Progenitor cell of endocrine pancreas (in vitro differentiated cells): ENCODE measurements around the gene FBLN1. TPM values are rescaled to one million over a fixed set of nuclear protein-coding genes. Genes with fewer than 3 reads are reported as not detected.
A peak's percentile ranks its signal among the peaks of the same experiment; 100 is the strongest.

ENCODE experiments used
- DNase-seq: peaks from one replicate; pipeline ENCODE4 v3.0.0; 2021; ENCODE audit warnings: low spot score; ENCODE audit not compliant: unreplicated experiment
- H3K27ac Mint-ChIP-seq: 2 replicates; pipeline ENCODE4 v1.8.0; 2021; ENCODE audit warnings: mild to moderate bottlenecking, moderate library complexity, mixed read lengths
- H3K27me3 Mint-ChIP-seq: 2 replicates; pipeline ENCODE4 v1.8.0; 2021; ENCODE audit warnings: mixed read lengths
- H3K36me3 Mint-ChIP-seq: 2 replicates; pipeline ENCODE4 v1.8.0; 2022; ENCODE audit warnings: mixed read lengths; ENCODE audit not compliant: insufficient read depth
- H3K4me1 Mint-ChIP-seq: 2 replicates; pipeline ENCODE4 v1.8.0; 2021; ENCODE audit warnings: low read depth, mixed read lengths
- H3K4me3 Mint-ChIP-seq: 2 replicates; pipeline ENCODE4 v1.8.0; 2021; ENCODE audit warnings: low read depth, mild to moderate bottlenecking, moderate library complexity, mixed read lengths
- H3K9me3 Mint-ChIP-seq: 2 replicates; pipeline ENCODE4 v1.8.0; 2021; ENCODE audit warnings: low read depth, mixed read lengths
- total RNA-seq: library from RNA; stranded (reverse); gene quantifications from 2 replicates; pipeline ENCODE4 v1.2.1, GENCODE V29; 2021
- TF ChIP-seq, protein P1 (sequence below): fragments of 200-600 bp; sonication (generic); IDR thresholded peaks from one replicate; pipeline ENCODE4 v1.5.0; 2021; ENCODE audit warnings: antibody characterized with exemption, mild to moderate bottlenecking; ENCODE audit not compliant: unreplicated experiment

FBLN1 gene
- total RNA-seq, 1 donor from 2014 or later: 258 TPM

DNA sequence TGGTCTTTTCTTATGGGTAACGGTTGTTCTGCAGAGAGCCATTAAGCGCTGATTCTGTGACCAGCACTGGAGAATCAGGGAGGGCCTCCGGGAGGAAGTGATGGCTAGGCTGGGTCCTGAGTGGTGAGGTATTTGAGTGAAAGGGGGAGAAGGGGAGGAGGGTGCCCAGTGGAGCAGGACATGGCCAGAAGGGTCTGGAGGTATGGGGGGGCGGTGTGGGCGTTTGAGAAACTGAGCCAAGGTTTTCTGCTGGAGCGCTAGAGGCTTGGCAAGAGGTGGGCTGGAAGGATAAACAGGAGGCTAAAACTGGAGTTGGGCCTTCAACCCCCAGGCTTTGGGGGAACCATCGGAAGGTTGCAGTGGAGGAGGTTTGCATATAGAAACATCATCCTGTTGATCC, 72.5 kb downstream of the FBLN1 start:
- H3K36me3 Mint-ChIP-seq: peaks cover 10% of the 10 kb centered on the region
- H3K4me3 Mint-ChIP-seq: no peak overlapping the region
- no peak overlapping the region for H3K27ac Mint-ChIP-seq
- TF ChIP-seq, protein P1, sequence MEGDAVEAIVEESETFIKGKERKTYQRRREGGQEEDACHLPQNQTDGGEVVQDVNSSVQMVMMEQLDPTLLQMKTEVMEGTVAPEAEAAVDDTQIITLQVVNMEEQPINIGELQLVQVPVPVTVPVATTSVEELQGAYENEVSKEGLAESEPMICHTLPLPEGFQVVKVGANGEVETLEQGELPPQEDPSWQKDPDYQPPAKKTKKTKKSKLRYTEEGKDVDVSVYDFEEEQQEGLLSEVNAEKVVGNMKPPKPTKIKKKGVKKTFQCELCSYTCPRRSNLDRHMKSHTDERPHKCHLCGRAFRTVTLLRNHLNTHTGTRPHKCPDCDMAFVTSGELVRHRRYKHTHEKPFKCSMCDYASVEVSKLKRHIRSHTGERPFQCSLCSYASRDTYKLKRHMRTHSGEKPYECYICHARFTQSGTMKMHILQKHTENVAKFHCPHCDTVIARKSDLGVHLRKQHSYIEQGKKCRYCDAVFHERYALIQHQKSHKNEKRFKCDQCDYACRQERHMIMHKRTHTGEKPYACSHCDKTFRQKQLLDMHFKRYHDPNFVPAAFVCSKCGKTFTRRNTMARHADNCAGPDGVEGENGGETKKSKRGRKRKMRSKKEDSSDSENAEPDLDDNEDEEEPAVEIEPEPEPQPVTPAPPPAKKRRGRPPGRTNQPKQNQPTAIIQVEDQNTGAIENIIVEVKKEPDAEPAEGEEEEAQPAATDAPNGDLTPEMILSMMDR: no peak
- H3K27me3 Mint-ChIP-seq: no peaks in the 10 kb centered on the region
- no peaks in the 10 kb centered on the region for H3K4me1 Mint-ChIP-seq
- no peak for DNase-seq
- H3K9me3 Mint-ChIP-seq: peaks cover 11% of the 10 kb centered on the region

DNA sequence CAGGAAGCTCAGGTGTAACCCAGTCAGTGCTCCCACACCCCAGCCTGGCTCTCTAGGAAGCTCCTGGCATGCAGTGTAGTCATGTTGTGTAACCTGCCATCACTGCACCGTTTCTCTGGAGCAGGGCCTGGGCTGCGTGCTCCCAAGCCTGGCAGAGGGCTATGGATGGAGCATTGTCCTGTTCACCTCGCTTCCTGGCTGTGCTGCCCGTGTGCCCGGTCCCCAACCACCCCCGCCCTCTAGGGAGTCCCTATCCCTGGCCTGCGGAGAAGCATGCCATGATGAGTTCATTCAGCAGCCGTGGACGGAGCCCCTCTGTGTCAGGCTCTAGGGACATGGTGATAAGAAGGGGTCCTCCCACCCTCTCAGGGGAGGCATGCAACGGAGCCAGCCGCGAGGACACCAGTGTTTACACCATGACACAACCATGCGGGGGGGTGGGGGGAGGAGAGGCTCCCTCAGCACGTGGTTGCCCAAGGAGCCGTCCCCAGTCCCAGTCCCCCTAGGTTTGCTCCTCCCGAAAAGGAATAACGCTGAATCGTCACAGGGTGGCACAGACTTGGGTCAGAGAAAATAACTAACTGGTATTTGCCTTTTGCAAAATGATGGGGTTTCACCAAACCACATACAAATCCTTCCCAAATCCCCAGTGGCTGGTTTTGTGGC, 73.1 kb downstream of the FBLN1 start:
- no peak for DNase-seq
- H3K36me3 Mint-ChIP-seq: peaks cover 6% of the 10 kb centered on the region
- H3K27ac Mint-ChIP-seq: no peak overlapping the region

DNA sequence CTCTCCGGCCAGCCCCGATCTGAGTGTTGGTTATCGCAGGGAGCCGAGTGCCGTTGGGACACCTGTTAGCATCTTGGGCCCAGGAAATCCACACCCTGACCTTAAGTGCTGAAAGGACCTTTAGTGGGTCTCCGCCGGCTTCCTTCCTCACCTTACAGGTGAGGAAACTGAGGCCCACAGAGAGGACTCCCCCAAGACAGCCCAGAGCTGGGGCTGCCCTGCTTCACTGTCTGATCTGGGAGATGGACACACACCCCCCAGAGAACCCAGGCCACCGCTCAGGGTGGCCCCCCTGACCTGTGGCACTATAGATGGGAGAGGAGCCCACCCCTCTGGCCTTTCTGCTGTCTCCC, 73.6 kb downstream of the FBLN1 start:
- TF ChIP-seq, protein P1: no peak
- Mint-ChIP-seq H3K27me3 (no peaks in the 10 kb centered on the region), H3K27ac (no peak overlapping the region), H3K4me1 (no peaks in the 10 kb centered on the region), H3K36me3 (peaks cover 5% of the 10 kb centered on the region), H3K4me3 (no peak overlapping the region), H3K9me3 (peaks cover 4% of the 10 kb centered on the region)
- DNase-seq: no peak

More for the DNA sequence above, 73.1 kb downstream of the FBLN1 start:
- H3K4me3 Mint-ChIP-seq: no peak overlapping the region
- TF ChIP-seq, protein P1: no peak
- H3K4me1 Mint-ChIP-seq: no peaks in the 10 kb centered on the region
- H3K27me3 Mint-ChIP-seq: no peaks in the 10 kb centered on the region
- peaks cover 6% of the 10 kb centered on the region for H3K9me3 Mint-ChIP-seq

DNA sequence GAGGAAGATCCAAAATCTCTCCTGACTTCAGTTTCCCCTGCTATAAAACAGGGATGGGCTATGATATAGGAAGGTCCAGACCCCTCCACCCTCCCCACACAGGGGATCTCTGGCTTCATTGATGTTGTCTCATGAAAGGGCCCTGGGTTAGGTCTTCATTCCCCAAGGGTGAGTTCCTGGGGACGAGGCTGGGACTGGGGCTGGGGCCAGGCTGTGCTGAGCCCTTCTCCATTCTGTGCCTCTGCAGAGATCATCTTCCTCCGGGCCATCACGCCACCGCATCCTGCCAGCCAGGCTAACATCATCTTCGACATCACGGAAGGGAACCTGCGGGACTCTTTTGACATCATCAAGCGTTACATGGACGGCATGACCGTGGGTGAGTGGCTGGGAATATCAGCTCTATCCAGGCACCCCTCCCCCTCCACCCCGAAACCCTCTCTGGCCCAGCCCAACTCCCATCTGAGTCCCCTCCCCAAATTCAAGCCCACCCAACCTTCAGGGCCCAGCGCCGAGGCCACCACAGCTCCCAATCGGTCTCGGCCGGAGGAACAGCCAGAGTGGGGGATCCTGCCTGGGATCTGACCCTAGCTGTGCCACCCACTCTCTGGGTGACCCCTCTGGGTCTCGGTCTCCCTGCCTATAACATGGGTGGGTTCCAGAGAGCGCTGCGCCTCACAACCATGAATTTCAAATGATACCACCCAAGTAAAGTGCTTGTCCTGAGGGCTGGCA, 74.2 kb downstream of the FBLN1 start:
- Mint-ChIP-seq H3K4me3 (no peak overlapping the region), H3K27ac (no peak overlapping the region), H3K9me3 (no peaks in the 10 kb centered on the region), H3K36me3 (no peaks in the 10 kb centered on the region), H3K4me1 (no peaks in the 10 kb centered on the region), H3K27me3 (no peaks in the 10 kb centered on the region)
- TF ChIP-seq, protein P1: no peak
- DNase-seq: no peak

DNA sequence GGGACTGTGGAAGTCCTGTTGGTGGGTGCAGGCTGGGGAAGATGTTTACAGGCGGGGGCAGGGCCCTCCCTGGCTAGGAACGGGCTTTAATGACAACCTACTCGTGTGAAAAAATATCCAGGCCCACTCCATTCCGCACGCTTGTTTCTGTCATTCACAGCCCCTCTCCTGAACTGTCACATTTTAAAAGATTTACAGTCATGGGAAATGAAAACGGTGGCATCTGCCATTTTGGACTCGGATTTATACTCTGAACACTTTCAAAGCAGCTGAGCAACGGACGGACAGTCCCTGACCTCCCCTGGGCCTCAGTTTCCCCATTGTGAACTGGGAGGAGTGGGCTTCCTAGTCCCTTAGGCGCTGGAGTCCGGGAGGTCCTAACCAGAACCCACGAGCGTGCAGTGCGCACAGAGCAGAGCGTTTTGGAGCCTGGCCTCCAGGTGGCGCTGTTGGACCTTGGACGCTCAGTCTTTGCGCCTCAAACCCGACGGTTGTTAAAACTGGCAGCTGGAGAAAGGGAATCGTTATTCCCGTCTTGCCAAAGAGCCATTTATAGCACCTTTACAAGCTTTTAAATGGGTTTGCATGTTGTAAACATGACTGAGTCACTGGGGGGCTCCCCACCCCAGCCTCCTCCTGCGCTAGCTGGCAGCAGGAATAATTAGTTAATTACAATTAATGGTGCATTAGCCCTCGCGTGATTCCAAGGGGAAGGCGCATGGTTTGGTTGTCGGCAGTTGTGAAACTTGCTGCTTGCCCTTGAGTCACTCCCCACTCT, 75.3 kb downstream of the FBLN1 start:
- TF ChIP-seq, protein P1: peak; percentile 99
- Mint-ChIP-seq H3K36me3 (no peaks in the 10 kb centered on the region), H3K4me3 (no peak overlapping the region), H3K27ac (no peak overlapping the region), H3K9me3 (no peaks in the 10 kb centered on the region), H3K4me1 (no peaks in the 10 kb centered on the region), H3K27me3 (no peaks in the 10 kb centered on the region)
- DNase-seq: peak; percentile 81
